PC-3 (cell line): ENCODE measurements around the gene CFTR. TPM values are rescaled to one million over a fixed set of nuclear protein-coding genes. Genes with fewer than 3 reads are reported as not detected.

Source experiments
- ATAC-seq: fragments of 200-7000 bp; cut with Tn5 transposase; 2 replicates; pipeline ENCODE4 v1.9.1; 2020; ENCODE audit warnings: mild to moderate bottlenecking, moderate library complexity
- BruUV-seq: library from RNA; stranded (reverse); fragments of 400-500 nt; replicated peaks from 2 replicates; lab custom pipeline; 2021; lab: Mats Ljungman, UMichigan
- CTCF ChIA-PET: fragments of 300-600 bp; sonication (Branson Sonifier 250); formaldehyde crosslinking; loops from one replicate; lab custom pipeline; 2022; ENCODE audit warnings: antibody characterized with exemption; lab: Charles Lee
- POLR2A ChIA-PET: fragments of 300-600 bp; sonication (Branson Sonifier 250); formaldehyde crosslinking; loops from one replicate; lab custom pipeline; 2022; ENCODE audit warnings: antibody characterized with exemption; ENCODE audit not compliant: unreplicated experiment; lab: Charles Lee
- DNase-seq: peaks from one replicate; pipeline ENCODE4 v3.0.0-alpha.2; 2015
- H2AFZ ChIP-seq: fragments of 300-600 bp; sonication (generic); 2 replicates; pipeline ENCODE4 v1.6.0; 2016; ENCODE audit warnings: antibody characterized with exemption, low read length
- H3F3A ChIP-seq: fragments of 300-600 bp; sonication (generic); one replicate; pipeline ENCODE4 v1.6.0; 2017; ENCODE audit warnings: antibody characterized with exemption, low read length, control low read depth, mild to moderate bottlenecking; ENCODE audit not compliant: unreplicated experiment
- H3K27ac ChIP-seq: fragments of 300-600 bp; sonication (generic); 2 replicates; pipeline ENCODE4 v1.5.1; 2016; ENCODE audit warnings: mild to moderate bottlenecking, low read length
- H3K27me3 ChIP-seq: fragments of 300-600 bp; sonication (generic); 2 replicates; pipeline ENCODE4 v1.6.1; 2016; ENCODE audit warnings: low read length, mixed read lengths
- H3K36me3 ChIP-seq: fragments of 300-600 bp; sonication (generic); 2 replicates; pipeline ENCODE4 v1.6.1; 2016; ENCODE audit warnings: low read depth, mixed run types, low read length, mixed read lengths
- H3K4me1 ChIP-seq: fragments of 300-600 bp; sonication (generic); 2 replicates; pipeline ENCODE4 v1.5.1; 2016; ENCODE audit warnings: low read length; ENCODE audit not compliant: insufficient read depth
- H3K4me2 ChIP-seq: fragments of 300-600 bp; sonication (generic); 2 replicates; pipeline ENCODE4 v1.6.0; 2016; ENCODE audit warnings: low read length
- H3K4me3 ChIP-seq: fragments of 300-600 bp; sonication (generic); 2 replicates; pipeline ENCODE4 v1.5.1; 2016; ENCODE audit warnings: mild to moderate bottlenecking, low read length, mixed read lengths
- H3K79me2 ChIP-seq: fragments of 300-600 bp; sonication (generic); 2 replicates; pipeline ENCODE4 v1.6.1; 2017; ENCODE audit warnings: low read length, mixed read lengths
- H3K9ac ChIP-seq: fragments of 300-600 bp; sonication (generic); 2 replicates; pipeline ENCODE4 v1.6.0; 2016; ENCODE audit warnings: mild to moderate bottlenecking, low read length
- H3K9me2 ChIP-seq: fragments of 300-600 bp; sonication (generic); replicated peaks from 2 replicates; pipeline ENCODE4 v1.6.1; 2016; ENCODE audit warnings: mixed run types, low read length, mixed read lengths
- H3K9me3 ChIP-seq: fragments of 300-600 bp; sonication (generic); 2 replicates; pipeline ENCODE4 v1.6.1; 2016; ENCODE audit warnings: low read length, mixed read lengths
- H4K20me1 ChIP-seq: fragments of 300-600 bp; sonication (generic); 2 replicates; pipeline ENCODE4 v1.6.1; 2016; ENCODE audit warnings: low read length, mixed read lengths
- CTCF ChIP-seq: fragments of 300-600 bp; sonication (generic); conservative IDR thresholded peaks from 2 replicates; pipeline ENCODE4 v1.5.1; 2017; ENCODE audit warnings: antibody characterized with exemption, low read depth, mild to moderate bottlenecking, low read length
- EZH2 ChIP-seq: fragments of 300-600 bp; sonication (generic); IDR thresholded peaks from one replicate; pipeline ENCODE4 v1.6.1; 2017; ENCODE audit warnings: antibody characterized with exemption, mild to moderate bottlenecking, low read length; ENCODE audit not compliant: unreplicated experiment
- EZH2phosphoT487 ChIP-seq: fragments of 300-600 bp; sonication (generic); IDR thresholded peaks from 2 replicates; pipeline ENCODE4 v1.6.1; 2018; ENCODE audit warnings: mild to moderate bottlenecking, antibody characterized with exemption, low read length, borderline replicate concordance
- intact Hi-C: fragments of 100-400 bp; cut with micrococcal nuclease; formaldehyde crosslinking; loops from 2 replicates; pipeline ENCODE4 v1.9.0; 2023
- total RNA-seq: library from RNA; depleted of rRNA; stranded (reverse); fragments of >200 nt; gene quantifications from 2 replicates; pipeline ENCODE4 v1.2.3, GENCODE V29; 2014; rRNA removed

The CFTR gene
- total RNA-seq, 1 experiment from 2014 or later = not detected

GRCh38 chr7:117717357-117717756 lies 237.5 kb downstream of the CFTR start:
- DNase-seq (no peak), ATAC-seq (no peak)
- no peak overlapping the region for H3K4me2 ChIP-seq
- H3K79me2 ChIP-seq = no peaks in the 10 kb centered on the region
- H2AFZ ChIP-seq = no peak overlapping the region
- H3K27ac ChIP-seq = no peak overlapping the region
- H3K9me3 ChIP-seq = no peaks in the 10 kb centered on the region
- H3K36me3 ChIP-seq = no peaks in the 10 kb centered on the region
- H3K4me3 ChIP-seq = no peak overlapping the region
- no TSS peak for BruUV-seq
- TF ChIP-seq CTCF = no peak
- TF ChIP-seq EZH2phosphoT487 = no peak
- TF ChIP-seq EZH2 = no peak
- no peaks in the 10 kb centered on the region for H3F3A ChIP-seq
- H3K4me1 ChIP-seq = no peaks in the 10 kb centered on the region
- no peak overlapping the region for H3K9ac ChIP-seq
- ChIA-PET CTCF (no interaction called here), POLR2A (no interaction called here)
- no peaks in the 10 kb centered on the region for H4K20me1 ChIP-seq
- H3K9me2 ChIP-seq = no peaks in the 10 kb centered on the region
- H3K27me3 ChIP-seq = peaks cover 3% of the 10 kb centered on the region; the same call in 1 of the 2 replicates
- intact Hi-C loops = no loop called here

Other genes starting within 250 kb of the CFTR start
- gene WNT2, start 157.0 kb upstream of the CFTR start, total RNA-seq = not detected in 2 replicates
- gene ASZ1, start 52.5 kb upstream of the CFTR start, total RNA-seq = not detected in 2 replicates